Neural progenitor cell (in vitro differentiated cells): ENCODE measurements around the gene GYS2.

Source experiments
- CTCF ChIP-seq: fragments of 200-600 bp; sonication (generic); IDR thresholded peaks from 2 replicates; pipeline ENCODE4 v1.5.1; 2017; ENCODE audit warnings: antibody characterized with exemption, mild to moderate bottlenecking
- EZH2 ChIP-seq: fragments of 200-600 bp; sonication (generic); IDR thresholded peaks from 2 replicates; pipeline ENCODE4 v1.6.1; 2017; ENCODE audit warnings: antibody characterized with exemption, mild to moderate bottlenecking, moderate library complexity
- EZH2phosphoT487 ChIP-seq: fragments of 200-600 bp; sonication (generic); IDR thresholded peaks from 2 replicates; pipeline ENCODE4 v1.6.1; 2017; ENCODE audit warnings: antibody characterized with exemption

GRCh38 chr12:21608196-21608595 is 3.5 kb upstream of the GYS2 start:
- TF ChIP-seq CTCF = no peak
- TF ChIP-seq EZH2 = no peak
- TF ChIP-seq EZH2phosphoT487 = no peak
